Left cardiac atrium (tissue), 4 donors: ENCODE measurements around the gene GLS. TPM values are rescaled to one million over a fixed set of nuclear protein-coding genes. Genes with fewer than 3 reads are reported as not detected.

Experiments
- ATAC-seq, 2 donors: fragments of 200-7000 bp; cut with Tn5 transposase; one replicate each; pipeline ENCODE4 v1.9.1; 2020; ENCODE audit warnings: mild to moderate bottlenecking in 2 of 2, moderate library complexity in 2 of 2
- DNase-seq: peaks from one replicate; pipeline ENCODE4 v3.0.0-alpha.2; 2020
- intact Hi-C, 2 donors: fragments of 100-400 bp; cut with DNase I; formaldehyde crosslinking; loops; one replicate each; pipeline versions ENCODE4 v1.14.1 to v1.15.1; 2022 to 2023
- total RNA-seq, 2 donors: library from RNA; stranded (reverse); fragmentation: NEBNext Ultra II Directional; extraction: Animal tissue kit (Norgen Biotek cat#: 25700); gene quantifications; one replicate each; pipeline ENCODE4 v1.2.1, GENCODE V29; 2021
- donor health status: DM: no; HTN: yes; CAD: no.
- donor health status: DM: no; HTN: yes; CAD: no; lungs with severe emphysema.
- donor health status: DM: yes; HTN: yes; CAD: no.
- donor health status: Dilated cardiomyopathy.

The GLS gene
- total RNA-seq, 2 donors from 2014 or later = 81.8 to 92.6 TPM

- intact Hi-C loops = no loop called here
- DNase-seq (no peak), ATAC-seq (peak in 1 of 2 donors; percentile 38)
Observed at GRCh38 chr2:190910341-190911136, 29.9 kb downstream of the GLS start.

GRCh38 chr2:190911813-190912212, 31.2 kb downstream of the GLS start:
- no peak for DNase-seq
- no peak for ATAC-seq
- intact Hi-C loops = no loop called here

GRCh38 chr2:190912726-190913125, 32.1 kb downstream of the GLS start:
- DNase-seq = no peak
- intact Hi-C loops = no loop called here
- peak in 1 of 2 donors; percentile 70 for ATAC-seq

GRCh38 chr2:190913725-190914124, 33.1 kb downstream of the GLS start:
- intact Hi-C loops = no loop called here
- DNase-seq (no peak), ATAC-seq (no peak)

- ATAC-seq = no peak
- DNase-seq = no peak
- intact Hi-C loops = no loop called here
Observed at GRCh38 chr2:190916829-190917228, 36.2 kb downstream of the GLS start.

- intact Hi-C loops = no loop called here
- ATAC-seq (no peak), DNase-seq (no peak)
Observed at GRCh38 chr2:190920085-190920484, 39.5 kb downstream of the GLS start.

- intact Hi-C loops = no loop called here
- DNase-seq (no peak), ATAC-seq (peak in 1 of 2 donors; percentile 80)
Observed at GRCh38 chr2:190922376-190922775, 41.8 kb downstream of the GLS start.

GRCh38 chr2:190927301-190927700, 46.7 kb downstream of the GLS start:
- intact Hi-C loops = no loop called here
- DNase-seq (no peak), ATAC-seq (no peak)

GRCh38 chr2:190929919-190930318, 49.3 kb downstream of the GLS start:
- DNase-seq = no peak
- intact Hi-C loops = no loop called here
- no peak for ATAC-seq

GRCh38 chr2:190930411-190930810, 49.8 kb downstream of the GLS start:
- no peak for ATAC-seq
- DNase-seq = no peak
- intact Hi-C loops = no loop called here

GRCh38 chr2:190932514-190932913, 51.9 kb downstream of the GLS start:
- DNase-seq = no peak
- intact Hi-C loops = no loop called here
- no peak for ATAC-seq

- ATAC-seq (no peak), DNase-seq (no peak)
- intact Hi-C loops = no loop called here
Observed at GRCh38 chr2:190933361-190933760, 52.7 kb downstream of the GLS start.

GRCh38 chr2:190935054-190935453, 54.4 kb downstream of the GLS start:
- intact Hi-C loops = no loop called here
- DNase-seq (no peak), ATAC-seq (no peak)

GRCh38 chr2:190938771-190939335, 58.2 kb downstream of the GLS start:
- intact Hi-C loops = no loop called here
- ATAC-seq = no peak
- no peak for DNase-seq

GRCh38 chr2:190940454-190940853, 59.8 kb downstream of the GLS start:
- intact Hi-C loops = no loop called here
- DNase-seq = no peak

GRCh38 chr2:190941571-190941970, 61.0 kb downstream of the GLS start:
- no peak for DNase-seq
- intact Hi-C loops = no loop called here
- no peak for ATAC-seq

More at GRCh38 chr2:190940454-190940853, 59.8 kb downstream of the GLS start:
- ATAC-seq = no peak

GRCh38 chr2:190942697-190943096, 62.1 kb downstream of the GLS start:
- DNase-seq (no peak), ATAC-seq (no peak)
- intact Hi-C loops = no loop called here

GRCh38 chr2:190943706-190944105, 63.1 kb downstream of the GLS start:
- DNase-seq (no peak), ATAC-seq (no peak)
- intact Hi-C loops = no loop called here

GRCh38 chr2:190947141-190947540, 66.5 kb downstream of the GLS start:
- no peak for DNase-seq
- ATAC-seq = no peak
- intact Hi-C loops = no loop called here

- intact Hi-C loops = no loop called here
- ATAC-seq (peak; percentile 50 to 69), DNase-seq (no peak)
Observed at GRCh38 chr2:190947711-190948251, 67.2 kb downstream of the GLS start.

- no peak for DNase-seq
- intact Hi-C loops = no loop called here
- peak; percentile 47 to 81 for ATAC-seq
Observed at GRCh38 chr2:190948671-190949070, 68.0 kb downstream of the GLS start.
